GM18951 (cell line): ENCODE results near the gene IRX3.

Experiments used
- POLR2A ChIP-seq: IDR thresholded peaks from 4 replicates; pipeline ENCODE4 v1.6.1; 2011; ENCODE audit warnings: mild to moderate bottlenecking; ENCODE audit not compliant: insufficient read length, insufficient read depth; ENCODE audit errors: extremely low read depth
- in situ Hi-C: fragments of 300-500 bp; cut with MboI; formaldehyde crosslinking; loops from one replicate; pipeline ENCODE4 v1.12.0; 2022; ENCODE audit warnings: low sequenced_read_pairs, mixed read lengths, inconsistent platforms; ENCODE audit not compliant: unreplicated experiment

The IRX3 gene

GRCh38 chr16:54286366-54287130, at the start of gene IRX3:
IRX3 (minus strand) TSS chr16:54286787; CDS start chr16:54286050, 737 bp downstream.
- in situ Hi-C loops, result loop anchor here (10.0 kb wide), 1 partner anchor 648 kb away; the partner anchor contains the start of gene IRX5
- no peak for TF ChIP-seq POLR2A

- in situ Hi-C loops, result no loop called here
- TF ChIP-seq POLR2A, result no peak
Measured at GRCh38 chr16:54335230-54335629, 48.6 kb upstream of the IRX3 start.

- TF ChIP-seq POLR2A, result no peak
Measured at GRCh38 chr16:54334208-54334607, 47.6 kb upstream of the IRX3 start.

DNA sequence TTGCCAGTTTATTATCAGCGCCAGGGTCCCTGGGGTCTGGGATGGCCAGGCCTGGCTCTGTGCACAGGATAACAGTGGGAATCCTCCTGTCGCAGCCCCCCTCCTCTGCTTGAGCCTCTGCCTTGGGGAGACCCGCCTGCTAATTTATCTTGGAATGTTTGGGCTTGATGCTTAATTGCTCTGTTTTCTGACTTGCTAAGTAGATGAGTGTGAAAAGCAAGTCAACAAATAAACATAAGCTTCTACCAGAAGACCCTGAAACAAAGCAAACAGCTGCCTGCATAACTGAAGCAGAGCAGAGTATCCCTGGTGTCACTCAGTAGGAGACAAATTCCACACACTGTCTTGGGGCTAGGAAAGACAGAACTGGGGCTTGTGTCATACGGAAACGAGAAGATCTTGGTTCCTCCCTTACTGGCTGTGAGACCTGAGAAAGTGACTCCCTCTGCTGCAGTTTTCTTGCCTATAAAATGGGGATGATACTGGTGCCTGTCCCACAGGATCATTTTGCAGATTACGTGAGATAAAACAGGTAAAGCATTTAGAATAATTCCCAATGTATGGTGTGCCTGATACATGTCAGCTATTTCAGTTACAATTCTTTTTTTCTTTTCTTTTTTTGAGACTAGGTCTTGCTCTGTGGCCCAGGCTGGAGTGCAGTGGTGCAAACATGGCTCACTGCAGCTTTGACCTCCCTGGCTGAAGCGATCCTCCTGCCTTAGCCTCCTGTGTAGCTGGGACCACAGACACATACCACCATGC, 44.8 kb upstream of the IRX3 start:
- TF ChIP-seq POLR2A, result no peak
- in situ Hi-C loops, result no loop called here

More at GRCh38 chr16:54334208-54334607, 47.6 kb upstream of the IRX3 start:
- in situ Hi-C loops, result no loop called here

DNA sequence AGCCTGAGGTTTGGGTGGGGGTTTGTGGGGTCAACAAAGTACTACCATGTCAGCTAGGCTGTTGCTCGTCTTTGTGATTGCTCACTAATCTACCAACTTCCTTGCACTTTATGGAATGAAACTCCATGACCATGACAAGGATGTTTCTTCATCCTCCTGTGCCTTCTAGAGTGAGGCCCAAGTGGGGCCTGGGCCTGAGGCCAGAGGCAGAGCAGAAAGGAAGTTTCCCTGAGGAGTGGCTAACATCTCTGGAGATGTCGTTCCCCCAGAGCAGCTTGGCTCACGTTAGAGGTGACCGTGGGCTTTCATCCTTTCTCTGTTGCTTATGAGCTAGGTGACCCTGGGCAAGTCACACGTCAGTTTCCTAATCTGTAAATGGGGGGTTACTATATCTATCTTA, 41.0 kb upstream of the IRX3 start:
- in situ Hi-C loops, result no loop called here
- TF ChIP-seq POLR2A, result no peak

DNA sequence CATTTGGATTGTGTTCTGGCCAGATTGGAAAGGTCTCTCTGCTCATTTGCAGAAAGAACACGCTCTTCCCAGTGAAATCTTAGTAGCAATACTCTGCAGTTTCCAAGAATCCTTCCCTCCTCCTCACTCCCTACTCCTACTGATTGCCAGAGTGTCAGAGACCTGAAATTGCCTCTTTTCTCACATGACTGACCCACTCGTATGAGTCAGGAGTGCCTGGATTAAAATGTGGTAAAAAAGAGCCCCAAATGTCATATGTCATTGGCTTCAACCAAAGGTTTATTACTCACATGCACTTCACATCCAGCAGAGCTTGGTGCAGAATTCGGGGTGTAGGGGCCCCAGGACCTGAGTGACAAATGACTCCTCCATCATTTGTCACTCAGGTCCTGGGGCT, 39.7 kb upstream of the IRX3 start:
- no peak for TF ChIP-seq POLR2A
- in situ Hi-C loops, result no loop called here

GRCh38 chr16:54325616-54326265, 39.2 kb upstream of the IRX3 start:
- in situ Hi-C loops, result no loop called here
- TF ChIP-seq POLR2A, result no peak

DNA sequence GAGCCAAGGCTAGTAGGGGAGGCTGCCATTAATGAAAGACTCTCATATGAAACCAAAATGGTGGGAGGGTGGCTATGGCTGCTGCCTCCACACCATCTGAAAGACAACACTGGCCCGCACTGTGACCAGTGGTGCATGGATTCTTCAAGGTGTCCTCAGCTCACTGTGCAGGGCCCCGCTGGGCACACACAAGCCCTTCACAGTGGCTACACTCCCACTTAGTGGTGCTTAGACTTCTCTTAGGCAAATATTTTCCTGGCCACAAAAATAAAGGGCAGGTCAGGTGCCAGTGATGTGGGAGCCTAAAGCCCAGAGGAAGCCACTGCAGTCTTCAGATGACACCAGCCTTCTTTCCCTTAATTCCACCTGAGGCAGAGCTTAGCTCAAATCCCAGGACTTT, 38.1 kb upstream of the IRX3 start:
- no peak for TF ChIP-seq POLR2A
- in situ Hi-C loops, result no loop called here

DNA sequence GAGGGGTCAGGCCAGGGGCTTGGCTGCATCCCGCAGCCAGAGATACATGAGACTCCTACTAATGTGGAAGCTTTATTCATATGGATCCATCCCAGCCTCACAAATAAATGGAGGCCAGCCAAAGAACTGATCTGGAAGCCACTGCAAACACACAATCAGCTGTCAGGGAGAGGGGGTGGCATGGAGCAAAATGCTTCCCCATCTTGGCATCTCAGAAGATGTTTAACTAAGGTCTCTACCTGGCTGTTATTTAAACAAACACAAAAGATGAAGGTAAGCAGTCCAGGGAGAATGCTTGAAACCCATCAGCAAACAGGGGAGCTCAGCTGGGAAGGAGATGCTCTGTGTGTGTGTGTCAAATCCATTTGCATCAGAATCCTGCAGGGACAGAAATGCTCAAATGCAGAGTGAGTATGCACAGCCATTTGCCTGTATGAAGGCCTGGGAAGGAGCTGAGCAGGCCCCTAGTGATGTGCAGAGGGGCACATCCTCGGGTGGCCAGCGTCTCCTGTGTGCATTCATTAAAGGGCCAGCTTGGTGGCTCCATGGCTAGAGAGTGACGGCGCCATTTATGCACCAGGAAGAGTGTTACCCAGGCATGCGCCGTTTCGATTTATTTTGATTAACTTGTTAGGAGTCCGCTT, 34.2 kb upstream of the IRX3 start:
- in situ Hi-C loops, result no loop called here
- TF ChIP-seq POLR2A, result no peak

GRCh38 chr16:54318941-54319340, 32.4 kb upstream of the IRX3 start:
- in situ Hi-C loops, result no loop called here
- TF ChIP-seq POLR2A, result no peak

DNA sequence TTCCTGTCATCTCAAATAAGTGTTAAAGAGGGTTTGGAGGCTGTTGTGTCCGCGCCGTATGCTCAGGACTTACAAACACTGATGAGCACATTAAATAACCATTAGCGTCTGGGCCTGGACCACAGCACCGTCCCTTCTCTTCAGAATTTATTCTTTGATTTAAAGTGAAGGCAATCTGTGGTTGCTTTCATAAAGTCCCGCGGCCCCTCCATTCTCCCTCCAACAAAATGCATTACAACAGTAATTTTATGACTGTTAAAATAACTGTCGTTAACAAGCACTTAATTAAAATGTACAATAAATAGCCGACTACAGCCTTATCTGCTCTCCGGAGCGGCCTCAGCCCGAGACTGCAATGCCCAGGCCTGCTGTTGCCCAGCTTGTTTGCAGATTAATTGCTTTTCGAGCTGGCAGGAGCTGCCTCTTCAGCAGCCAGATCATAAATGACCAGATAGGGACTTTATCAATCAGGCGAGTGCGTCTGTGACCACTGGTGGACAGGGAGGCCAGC, 30.6 kb upstream of the IRX3 start:
- in situ Hi-C loops, result no loop called here
- TF ChIP-seq POLR2A, result no peak

GRCh38 chr16:54316095-54316889, 29.7 kb upstream of the IRX3 start:
- in situ Hi-C loops, result no loop called here
- no peak for TF ChIP-seq POLR2A
